ENCODE data around the gene OAF.
A peak's percentile ranks its signal among the peaks of the same experiment; 100 is the strongest.

The OAF gene

GRCh38 chr11:120205596-120206161 is 5.2 kb upstream of the OAF start:
- DNase-seq = no peak

GRCh38 chr11:120207512-120207911 is 3.3 kb upstream of the OAF start:
- no peak for DNase-seq

GRCh38 chr11:120208001-120208441 is 2.8 kb upstream of the OAF start:
- no peak for DNase-seq

- no peak for DNase-seq
Measured at GRCh38 chr11:120208777-120209176, 2.1 kb upstream of the OAF start.

GRCh38 chr11:120209746-120210625 is 846 bp upstream of the OAF start:
- peak in 2 of 6 experiments; percentile 28 to 45 for DNase-seq

- DNase-seq = no peak
Measured at GRCh38 chr11:120211522-120212258, 858 bp downstream of the OAF start.

- no peak for DNase-seq
Measured at GRCh38 chr11:120212259-120212878, 1.5 kb downstream of the OAF start.

- no peak for DNase-seq
Measured at GRCh38 chr11:120212926-120213325, 2.1 kb downstream of the OAF start.

- DNase-seq = no peak
Measured at GRCh38 chr11:120214581-120214980, 3.7 kb downstream of the OAF start.

- DNase-seq = no peak
Measured at GRCh38 chr11:120215634-120216033, 4.8 kb downstream of the OAF start.

GRCh38 chr11:120216426-120217102 is 5.7 kb downstream of the OAF start:
- no peak for DNase-seq

GRCh38 chr11:120217526-120217925 is 6.7 kb downstream of the OAF start:
- no peak for DNase-seq

GRCh38 chr11:120217941-120218694 is 7.3 kb downstream of the OAF start:
- DNase-seq = no peak

- DNase-seq = no peak
Measured at GRCh38 chr11:120218695-120219033, 7.8 kb downstream of the OAF start.

GRCh38 chr11:120219232-120219937 is 8.6 kb downstream of the OAF start:
- DNase-seq = no peak

- no peak for DNase-seq
Measured at GRCh38 chr11:120219938-120220746, 9.3 kb downstream of the OAF start.

GRCh38 chr11:120220747-120221037 is 9.9 kb downstream of the OAF start:
- DNase-seq = no peak

- DNase-seq = no peak
Measured at GRCh38 chr11:120221115-120221752, 10.4 kb downstream of the OAF start.

GRCh38 chr11:120222916-120223315 is 12.1 kb downstream of the OAF start:
- no peak for DNase-seq

GRCh38 chr11:120223793-120224192 is 13.0 kb downstream of the OAF start:
- DNase-seq = no peak
